ENCODE results near the gene RWDD4.

DNA sequence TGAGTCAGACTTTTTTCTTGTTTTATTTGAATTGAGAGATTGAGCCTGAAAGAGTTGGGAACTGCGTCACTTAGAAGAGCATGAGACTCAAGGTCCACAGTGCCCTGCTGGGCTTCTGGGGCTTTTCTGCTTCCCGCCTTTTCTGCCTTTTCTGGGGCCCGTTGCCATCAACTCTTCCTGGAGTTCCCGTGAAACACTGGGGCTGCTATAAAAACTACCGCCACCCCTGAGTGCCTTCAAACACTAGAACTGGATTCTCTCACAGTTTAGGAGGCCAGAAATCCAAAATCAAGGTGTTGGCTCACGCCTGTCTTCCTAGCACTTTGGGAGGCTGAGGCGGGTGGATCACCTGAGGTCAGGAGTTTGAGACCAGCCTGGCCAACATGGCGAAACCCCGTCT is 49.8 kb downstream of the RWDD4 start:
- TF ChIP-seq POLR2A (IDR thresholded peaks at IDR 0.05; ENCODE audit: low read length) (no peak), GATA1 (IDR thresholded peaks at IDR 0.05; ENCODE audit: low read depth, low read length) (no peak)

Data from erythroblast (primary cell).